Spleen (tissue), 7 donors: ENCODE results near the gene GAB1.

Experiments
- CTCF ChIP-seq, 11 experiments: fragments of 200-600 bp in 7 of 11; fragments of 450-650 bp in 4 of 11; sonication (generic) in 4 of 11; IDR thresholded peaks in 8 of 11; conservative IDR thresholded peaks in 3 of 11; 1 replicate in 7 of 11; 2 replicates in 4 of 11; pipeline versions ENCODE4 v1.4.0 to v1.8.0; 2016 to 2021; ENCODE audit warnings: antibody characterized with exemption in 11 of 11, inconsistent platforms in 4 of 11, mild to moderate bottlenecking in 1 of 11
- POLR2A ChIP-seq, 3 donors: fragments of 450-650 bp; IDR thresholded peaks; one replicate each; pipeline ENCODE4 v1.5.1; 2017; ENCODE audit warnings: antibody characterized with exemption in 3 of 3, mild to moderate bottlenecking in 1 of 3
- POLR2AphosphoS5 ChIP-seq, 3 donors: sonication (generic); formaldehyde crosslinking; IDR thresholded peaks; one replicate each; pipeline ENCODE4 v1.5.1; 2017; ENCODE audit warnings: antibody characterized with exemption in 3 of 3
- donor health status: DM: no; HTN: no; CAD: no; lungs with moderate emphysema.
- donor health status: DM: no; HTN: no; CAD: no.
- donor health status: DM: no; HTN: no; CAD: no.

- TF ChIP-seq CTCF (IDR thresholded peaks at IDR 0.05 in 8 of 11, conservative IDR thresholded peaks at IDR 0.05 in 3 of 11) = no peak
- no peak for TF ChIP-seq POLR2A (IDR thresholded peaks at IDR 0.05)
- no peak for TF ChIP-seq POLR2AphosphoS5 (IDR thresholded peaks at IDR 0.05)
Measured at GRCh38 chr4:143441678-143442077, 105.0 kb downstream of the GAB1 start.
